Calu3 (cell line): ENCODE data around the gene DPF3. TPM values are rescaled to one million over a fixed set of nuclear protein-coding genes. Genes with fewer than 3 reads are reported as not detected.

Experiments
- BruUV-seq: library from RNA; stranded (reverse); fragments of 400-500 nt; replicated peaks from 2 replicates; lab custom pipeline; 2021; lab: Mats Ljungman, UMichigan
- CTCF ChIA-PET: fragments of 300-600 bp; sonication (Branson Sonifier 250); formaldehyde crosslinking; loops from one replicate; lab custom pipeline; 2022; ENCODE audit warnings: antibody characterized with exemption; lab: Charles Lee
- DNase-seq: peaks from one replicate; pipeline ENCODE4 v3.0.0; 2022
- H3K27ac Mint-ChIP-seq: one replicate; pipeline ENCODE4 v1.8.0; 2022; ENCODE audit warnings: mixed read lengths; ENCODE audit not compliant: unreplicated experiment
- H3K27me3 Mint-ChIP-seq: one replicate; pipeline ENCODE4 v1.8.0; 2022; ENCODE audit warnings: mixed read lengths; ENCODE audit not compliant: unreplicated experiment
- H3K36me3 Mint-ChIP-seq: one replicate; pipeline ENCODE4 v1.8.0; 2022; ENCODE audit warnings: mild to moderate bottlenecking, moderate library complexity, mixed read lengths; ENCODE audit not compliant: insufficient read depth, unreplicated experiment
- H3K4me1 Mint-ChIP-seq: one replicate; pipeline ENCODE4 v1.8.0; 2022; ENCODE audit warnings: mild to moderate bottlenecking, low read depth, mixed read lengths; ENCODE audit not compliant: unreplicated experiment
- H3K4me3 Mint-ChIP-seq: one replicate; pipeline ENCODE4 v1.8.0; 2022; ENCODE audit warnings: mild to moderate bottlenecking, low read depth, moderate library complexity, mixed read lengths; ENCODE audit not compliant: unreplicated experiment
- H3K9me3 Mint-ChIP-seq: one replicate; pipeline ENCODE4 v1.8.0; 2022; ENCODE audit warnings: low read depth, mixed read lengths; ENCODE audit not compliant: unreplicated experiment
- CTCF ChIP-seq: fragments of 200-600 bp; IDR thresholded peaks from one replicate; pipeline ENCODE4 v1.8.0; 2022; ENCODE audit warnings: antibody characterized with exemption; ENCODE audit not compliant: unreplicated experiment
- intact Hi-C: fragments of 100-400 bp; cut with micrococcal nuclease; formaldehyde crosslinking; loops from one replicate; pipeline ENCODE4 v1.10.0; 2022; ENCODE audit not compliant: unreplicated experiment
- total RNA-seq: library from RNA; stranded (reverse); gene quantifications from 2 replicates; pipeline ENCODE4 v1.2.3, GENCODE V29; 2022

DPF3 gene
- total RNA-seq, 1 experiment from 2014 or later: 9.6 TPM

GRCh38 chr14:72612041-72612440, 281.9 kb downstream of the DPF3 start:
- no TSS peak for BruUV-seq
- no peak for TF ChIP-seq CTCF
- Mint-ChIP-seq H3K27ac (no peak overlapping the region), H3K4me1 (peaks cover 13% of the 10 kb centered on the region), H3K9me3 (no peaks in the 10 kb centered on the region), H3K36me3 (no peaks in the 10 kb centered on the region), H3K4me3 (no peak overlapping the region), H3K27me3 (peaks cover 22% of the 10 kb centered on the region)
- intact Hi-C loops: no loop called here
- no peak for DNase-seq
- CTCF ChIA-PET: no interaction called here

- BruUV-seq: no TSS peak
- TF ChIP-seq CTCF: no peak
- H3K4me3 Mint-ChIP-seq: no peak overlapping the region
- CTCF ChIA-PET: no interaction called here
- intact Hi-C loops: no loop called here
- peaks cover 13% of the 10 kb centered on the region for H3K4me1 Mint-ChIP-seq
- no peaks in the 10 kb centered on the region for H3K9me3 Mint-ChIP-seq
- DNase-seq: no peak
- H3K36me3 Mint-ChIP-seq: no peaks in the 10 kb centered on the region
- peaks cover 19% of the 10 kb centered on the region for H3K27me3 Mint-ChIP-seq
- no peak overlapping the region for H3K27ac Mint-ChIP-seq
Measured at GRCh38 chr14:72611506-72611905, 282.4 kb downstream of the DPF3 start.

GRCh38 chr14:72610831-72611200, 283.1 kb downstream of the DPF3 start:
- H3K4me1 Mint-ChIP-seq: peaks cover 13% of the 10 kb centered on the region
- TF ChIP-seq CTCF: no peak
- peaks cover 12% of the 10 kb centered on the region for H3K27me3 Mint-ChIP-seq
- DNase-seq: no peak
- no peaks in the 10 kb centered on the region for H3K9me3 Mint-ChIP-seq
- no TSS peak for BruUV-seq
- H3K36me3 Mint-ChIP-seq: no peaks in the 10 kb centered on the region
- CTCF ChIA-PET: interaction anchor here (0.6 kb wide), 1 partner anchor 243 kb away, joined by 3 read pairs; no protein-coding TSS in a partner anchor
- no peak overlapping the region for H3K4me3 Mint-ChIP-seq
- no peak overlapping the region for H3K27ac Mint-ChIP-seq
- intact Hi-C loops: no loop called here

- TF ChIP-seq CTCF: no peak
- Mint-ChIP-seq H3K4me1 (peaks cover 13% of the 10 kb centered on the region), H3K27me3 (peaks cover 9% of the 10 kb centered on the region), H3K27ac (no peak overlapping the region), H3K36me3 (no peaks in the 10 kb centered on the region), H3K4me3 (no peak overlapping the region), H3K9me3 (no peaks in the 10 kb centered on the region)
- intact Hi-C loops: no loop called here
- CTCF ChIA-PET: interaction anchor here (0.6 kb wide), 1 partner anchor 243 kb away, joined by 3 read pairs; no protein-coding TSS in a partner anchor
- no peak for DNase-seq
- no TSS peak for BruUV-seq
Measured at GRCh38 chr14:72610096-72610830, 283.6 kb downstream of the DPF3 start.
